WTC11 (cell line): ENCODE results near the gene WWOX. TPM values are rescaled to one million over a fixed set of nuclear protein-coding genes. Genes with fewer than 3 reads are reported as not detected.

Experiments used
- ATAC-seq: fragments of 200-7000 bp; cut with Tn5 transposase; 2 replicates; pipeline ENCODE4 v1.10.0; 2021; ENCODE audit warnings: mild to moderate bottlenecking, moderate library complexity
- CTCF ChIA-PET: fragments of 300-600 bp; sonication (Branson Sonifier 250); formaldehyde crosslinking; loops from one replicate; lab custom pipeline; 2021; ENCODE audit warnings: antibody characterized with exemption; lab: Charles Lee
- POLR2A ChIA-PET: fragments of 350-600 bp; sonication (Branson Sonifier 250); formaldehyde crosslinking; loops from one replicate; lab custom pipeline; 2021; ENCODE audit warnings: antibody characterized with exemption; lab: Charles Lee
- DNase-seq: peaks from one replicate; pipeline ENCODE4 v3.0.0; 2021; ENCODE audit warnings: low spot score
- H3K27ac Mint-ChIP-seq: 2 replicates; pipeline ENCODE4 v1.8.0; 2021; ENCODE audit warnings: mixed read lengths
- H3K27me3 Mint-ChIP-seq: 2 replicates; pipeline ENCODE4 v1.8.0; 2021; ENCODE audit warnings: low read depth, mild to moderate bottlenecking, moderate library complexity, mixed read lengths
- H3K36me3 Mint-ChIP-seq: 2 replicates; pipeline ENCODE4 v1.8.0; 2021; ENCODE audit warnings: mixed read lengths
- H3K4me1 Mint-ChIP-seq: 2 replicates; pipeline ENCODE4 v1.8.0; 2022; ENCODE audit warnings: mixed read lengths
- H3K4me3 Mint-ChIP-seq: 2 replicates; pipeline ENCODE4 v1.8.0; 2021; ENCODE audit warnings: mild to moderate bottlenecking, moderate library complexity, mixed read lengths
- H3K9me3 Mint-ChIP-seq: 2 replicates; pipeline ENCODE4 v1.8.0; 2021; ENCODE audit warnings: mixed read lengths
- FOXJ3 ChIP-seq: sonication (generic); formaldehyde crosslinking; IDR thresholded peaks from 2 replicates; pipeline ENCODE4 v1.9.0; 2021; ENCODE audit warnings: missing genetic modification reagents, mild to moderate bottlenecking, borderline replicate concordance
- KAT7 ChIP-seq: sonication (generic); formaldehyde crosslinking; IDR thresholded peaks from 2 replicates; pipeline ENCODE4 v1.8.1; 2023; ENCODE audit warnings: missing genetic modification reagents, mild to moderate bottlenecking, borderline replicate concordance
- MYBL2 ChIP-seq: sonication (generic); formaldehyde crosslinking; IDR thresholded peaks from 2 replicates; pipeline ENCODE4 v1.8.1; 2023; ENCODE audit warnings: mild to moderate bottlenecking, moderate library complexity, missing genetic modification reagents
- NR2C2 ChIP-seq: sonication (generic); formaldehyde crosslinking; IDR thresholded peaks from 2 replicates; pipeline ENCODE4 v1.8.0; 2022; ENCODE audit warnings: mild to moderate bottlenecking, missing genetic modification reagents
- NR3C1 ChIP-seq: sonication (generic); formaldehyde crosslinking; conservative IDR thresholded peaks from 2 replicates; pipeline ENCODE4 v1.8.1; 2023; ENCODE audit warnings: low read depth, mild to moderate bottlenecking, missing genetic modification reagents
- ZNF121 ChIP-seq: sonication (generic); formaldehyde crosslinking; IDR thresholded peaks from 2 replicates; pipeline ENCODE4 v1.8.0; 2023; ENCODE audit warnings: missing genetic modification reagents
- total RNA-seq: library from RNA; stranded (reverse); gene quantifications from 3 replicates; pipeline ENCODE4 v1.2.3, GENCODE V29; 2021
- TF ChIP-seq, protein P1 (sequence below): sonication (generic); formaldehyde crosslinking; IDR thresholded peaks from 2 replicates; pipeline ENCODE4 v1.8.1; 2023; ENCODE audit warnings: mild to moderate bottlenecking, missing genetic modification reagents, moderate library complexity
- TF ChIP-seq, protein P2 (sequence below): sonication (generic); formaldehyde crosslinking; IDR thresholded peaks from 2 replicates; pipeline ENCODE4 v1.8.0; 2023; ENCODE audit warnings: missing genetic modification reagents
- TF ChIP-seq, protein P3 (sequence below): sonication (generic); formaldehyde crosslinking; IDR thresholded peaks from 2 replicates; pipeline ENCODE4 v1.8.0; 2023; ENCODE audit warnings: missing genetic modification reagents, mild to moderate bottlenecking, borderline replicate concordance
- TF ChIP-seq, protein P4 (sequence below): sonication (generic); formaldehyde crosslinking; IDR thresholded peaks from 2 replicates; pipeline ENCODE4 v1.8.0; 2022; ENCODE audit warnings: mild to moderate bottlenecking, missing genetic modification reagents
- TF ChIP-seq, protein P5 (sequence below): sonication (generic); formaldehyde crosslinking; conservative IDR thresholded peaks from 2 replicates; pipeline ENCODE4 v1.8.1; 2022; ENCODE audit warnings: mild to moderate bottlenecking, missing genetic modification reagents
- TF ChIP-seq, protein P6 (sequence below): sonication (generic); formaldehyde crosslinking; IDR thresholded peaks from 2 replicates; pipeline ENCODE4 v1.8.1; 2023; ENCODE audit warnings: mild to moderate bottlenecking, missing genetic modification reagents, moderate library complexity
- TF ChIP-seq, protein P7 (sequence below): sonication (generic); formaldehyde crosslinking; IDR thresholded peaks from 2 replicates; pipeline ENCODE4 v1.8.0; 2022; ENCODE audit warnings: missing genetic modification reagents

WWOX gene
- total RNA-seq, 1 experiment from 2014 or later: 15.7 TPM

DNA sequence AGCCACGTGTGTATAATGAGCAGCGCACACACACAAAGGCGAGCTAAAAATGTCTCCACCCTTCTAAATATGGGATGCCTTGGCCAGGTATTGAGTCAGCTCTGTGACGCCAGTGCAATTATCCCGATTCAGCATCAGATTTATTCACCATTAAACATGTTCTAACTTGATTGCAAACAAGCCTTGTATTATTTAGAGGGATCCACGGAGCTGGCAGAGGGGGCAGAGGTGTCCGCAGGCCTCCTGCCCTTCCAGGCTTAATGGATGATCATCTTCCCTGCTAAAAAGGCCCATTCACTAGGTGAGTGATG is 909.4 kb downstream of the WWOX start:
- ATAC-seq (no peak), DNase-seq (no peak)
- peaks cover 3% of the 10 kb centered on the region; the same call in 1 of the 2 replicates for H3K9me3 Mint-ChIP-seq
- no peaks in the 10 kb centered on the region for H3K4me1 Mint-ChIP-seq
- ChIA-PET POLR2A (no interaction called here), CTCF (no interaction called here)
- peaks cover 4% of the 10 kb centered on the region for H3K27me3 Mint-ChIP-seq
- H3K36me3 Mint-ChIP-seq: no peaks in the 10 kb centered on the region
- no peak overlapping the region for H3K27ac Mint-ChIP-seq
- TF ChIP-seq, protein P1, sequence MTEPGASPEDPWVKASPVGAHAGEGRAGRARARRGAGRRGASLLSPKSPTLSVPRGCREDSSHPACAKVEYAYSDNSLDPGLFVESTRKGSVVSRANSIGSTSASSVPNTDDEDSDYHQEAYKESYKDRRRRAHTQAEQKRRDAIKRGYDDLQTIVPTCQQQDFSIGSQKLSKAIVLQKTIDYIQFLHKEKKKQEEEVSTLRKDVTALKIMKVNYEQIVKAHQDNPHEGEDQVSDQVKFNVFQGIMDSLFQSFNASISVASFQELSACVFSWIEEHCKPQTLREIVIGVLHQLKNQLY (CRISPR knock-in tag): no peak
- H3K4me3 Mint-ChIP-seq: no peak overlapping the region

DNA sequence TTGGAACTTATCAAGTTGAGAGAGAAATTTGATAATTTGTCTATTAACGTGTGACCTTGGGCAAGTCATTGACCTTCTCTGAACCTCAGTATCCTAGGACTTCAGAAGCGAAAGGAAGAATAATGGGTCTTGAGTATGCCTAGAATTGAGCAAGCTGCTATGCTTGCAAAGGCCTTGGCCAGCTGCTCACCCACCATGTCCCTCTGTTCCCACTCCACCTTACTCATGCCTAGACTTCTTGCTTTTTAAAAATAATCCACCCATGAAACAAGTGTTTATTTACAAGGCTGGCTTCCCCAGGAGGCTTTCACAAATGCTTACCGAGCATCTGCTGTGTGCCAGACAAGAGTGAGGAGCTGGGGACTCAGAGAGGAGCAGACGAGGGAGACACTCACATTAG is 910.4 kb downstream of the WWOX start:
- H3K4me1 Mint-ChIP-seq: no peaks in the 10 kb centered on the region
- H3K9me3 Mint-ChIP-seq: peaks cover 3% of the 10 kb centered on the region; the same call in 1 of the 2 replicates
- no peak overlapping the region for H3K27ac Mint-ChIP-seq
- no peaks in the 10 kb centered on the region; the same call in 1 of the 2 replicates for H3K27me3 Mint-ChIP-seq
- CTCF ChIA-PET: no interaction called here
- TF ChIP-seq NR3C1 (no peak), NR2C2 (CRISPR knock-in tag) (no peak), FOXJ3 (CRISPR knock-in tag) (no peak), MYBL2 (CRISPR knock-in tag) (no peak), ZNF121 (CRISPR knock-in tag) (no peak), KAT7 (CRISPR knock-in tag) (no peak)
- TF ChIP-seq, protein P2, sequence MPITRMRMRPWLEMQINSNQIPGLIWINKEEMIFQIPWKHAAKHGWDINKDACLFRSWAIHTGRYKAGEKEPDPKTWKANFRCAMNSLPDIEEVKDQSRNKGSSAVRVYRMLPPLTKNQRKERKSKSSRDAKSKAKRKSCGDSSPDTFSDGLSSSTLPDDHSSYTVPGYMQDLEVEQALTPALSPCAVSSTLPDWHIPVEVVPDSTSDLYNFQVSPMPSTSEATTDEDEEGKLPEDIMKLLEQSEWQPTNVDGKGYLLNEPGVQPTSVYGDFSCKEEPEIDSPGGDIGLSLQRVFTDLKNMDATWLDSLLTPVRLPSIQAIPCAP (CRISPR knock-in tag): no peak
- TF ChIP-seq, protein P3, sequence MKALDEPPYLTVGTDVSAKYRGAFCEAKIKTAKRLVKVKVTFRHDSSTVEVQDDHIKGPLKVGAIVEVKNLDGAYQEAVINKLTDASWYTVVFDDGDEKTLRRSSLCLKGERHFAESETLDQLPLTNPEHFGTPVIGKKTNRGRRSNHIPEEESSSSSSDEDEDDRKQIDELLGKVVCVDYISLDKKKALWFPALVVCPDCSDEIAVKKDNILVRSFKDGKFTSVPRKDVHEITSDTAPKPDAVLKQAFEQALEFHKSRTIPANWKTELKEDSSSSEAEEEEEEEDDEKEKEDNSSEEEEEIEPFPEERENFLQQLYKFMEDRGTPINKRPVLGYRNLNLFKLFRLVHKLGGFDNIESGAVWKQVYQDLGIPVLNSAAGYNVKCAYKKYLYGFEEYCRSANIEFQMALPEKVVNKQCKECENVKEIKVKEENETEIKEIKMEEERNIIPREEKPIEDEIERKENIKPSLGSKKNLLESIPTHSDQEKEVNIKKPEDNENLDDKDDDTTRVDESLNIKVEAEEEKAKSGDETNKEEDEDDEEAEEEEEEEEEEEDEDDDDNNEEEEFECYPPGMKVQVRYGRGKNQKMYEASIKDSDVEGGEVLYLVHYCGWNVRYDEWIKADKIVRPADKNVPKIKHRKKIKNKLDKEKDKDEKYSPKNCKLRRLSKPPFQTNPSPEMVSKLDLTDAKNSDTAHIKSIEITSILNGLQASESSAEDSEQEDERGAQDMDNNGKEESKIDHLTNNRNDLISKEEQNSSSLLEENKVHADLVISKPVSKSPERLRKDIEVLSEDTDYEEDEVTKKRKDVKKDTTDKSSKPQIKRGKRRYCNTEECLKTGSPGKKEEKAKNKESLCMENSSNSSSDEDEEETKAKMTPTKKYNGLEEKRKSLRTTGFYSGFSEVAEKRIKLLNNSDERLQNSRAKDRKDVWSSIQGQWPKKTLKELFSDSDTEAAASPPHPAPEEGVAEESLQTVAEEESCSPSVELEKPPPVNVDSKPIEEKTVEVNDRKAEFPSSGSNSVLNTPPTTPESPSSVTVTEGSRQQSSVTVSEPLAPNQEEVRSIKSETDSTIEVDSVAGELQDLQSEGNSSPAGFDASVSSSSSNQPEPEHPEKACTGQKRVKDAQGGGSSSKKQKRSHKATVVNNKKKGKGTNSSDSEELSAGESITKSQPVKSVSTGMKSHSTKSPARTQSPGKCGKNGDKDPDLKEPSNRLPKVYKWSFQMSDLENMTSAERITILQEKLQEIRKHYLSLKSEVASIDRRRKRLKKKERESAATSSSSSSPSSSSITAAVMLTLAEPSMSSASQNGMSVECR: no peak
- TF ChIP-seq, protein P4, sequence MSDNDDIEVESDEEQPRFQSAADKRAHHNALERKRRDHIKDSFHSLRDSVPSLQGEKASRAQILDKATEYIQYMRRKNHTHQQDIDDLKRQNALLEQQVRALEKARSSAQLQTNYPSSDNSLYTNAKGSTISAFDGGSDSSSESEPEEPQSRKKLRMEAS (CRISPR knock-in tag): no peak
- TF ChIP-seq, protein P5, sequence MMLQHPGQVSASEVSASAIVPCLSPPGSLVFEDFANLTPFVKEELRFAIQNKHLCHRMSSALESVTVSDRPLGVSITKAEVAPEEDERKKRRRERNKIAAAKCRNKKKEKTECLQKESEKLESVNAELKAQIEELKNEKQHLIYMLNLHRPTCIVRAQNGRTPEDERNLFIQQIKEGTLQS: no peak
- TF ChIP-seq, protein P6, sequence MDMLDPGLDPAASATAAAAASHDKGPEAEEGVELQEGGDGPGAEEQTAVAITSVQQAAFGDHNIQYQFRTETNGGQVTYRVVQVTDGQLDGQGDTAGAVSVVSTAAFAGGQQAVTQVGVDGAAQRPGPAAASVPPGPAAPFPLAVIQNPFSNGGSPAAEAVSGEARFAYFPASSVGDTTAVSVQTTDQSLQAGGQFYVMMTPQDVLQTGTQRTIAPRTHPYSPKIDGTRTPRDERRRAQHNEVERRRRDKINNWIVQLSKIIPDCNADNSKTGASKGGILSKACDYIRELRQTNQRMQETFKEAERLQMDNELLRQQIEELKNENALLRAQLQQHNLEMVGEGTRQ (CRISPR knock-in tag): no peak
- TF ChIP-seq, protein P7, sequence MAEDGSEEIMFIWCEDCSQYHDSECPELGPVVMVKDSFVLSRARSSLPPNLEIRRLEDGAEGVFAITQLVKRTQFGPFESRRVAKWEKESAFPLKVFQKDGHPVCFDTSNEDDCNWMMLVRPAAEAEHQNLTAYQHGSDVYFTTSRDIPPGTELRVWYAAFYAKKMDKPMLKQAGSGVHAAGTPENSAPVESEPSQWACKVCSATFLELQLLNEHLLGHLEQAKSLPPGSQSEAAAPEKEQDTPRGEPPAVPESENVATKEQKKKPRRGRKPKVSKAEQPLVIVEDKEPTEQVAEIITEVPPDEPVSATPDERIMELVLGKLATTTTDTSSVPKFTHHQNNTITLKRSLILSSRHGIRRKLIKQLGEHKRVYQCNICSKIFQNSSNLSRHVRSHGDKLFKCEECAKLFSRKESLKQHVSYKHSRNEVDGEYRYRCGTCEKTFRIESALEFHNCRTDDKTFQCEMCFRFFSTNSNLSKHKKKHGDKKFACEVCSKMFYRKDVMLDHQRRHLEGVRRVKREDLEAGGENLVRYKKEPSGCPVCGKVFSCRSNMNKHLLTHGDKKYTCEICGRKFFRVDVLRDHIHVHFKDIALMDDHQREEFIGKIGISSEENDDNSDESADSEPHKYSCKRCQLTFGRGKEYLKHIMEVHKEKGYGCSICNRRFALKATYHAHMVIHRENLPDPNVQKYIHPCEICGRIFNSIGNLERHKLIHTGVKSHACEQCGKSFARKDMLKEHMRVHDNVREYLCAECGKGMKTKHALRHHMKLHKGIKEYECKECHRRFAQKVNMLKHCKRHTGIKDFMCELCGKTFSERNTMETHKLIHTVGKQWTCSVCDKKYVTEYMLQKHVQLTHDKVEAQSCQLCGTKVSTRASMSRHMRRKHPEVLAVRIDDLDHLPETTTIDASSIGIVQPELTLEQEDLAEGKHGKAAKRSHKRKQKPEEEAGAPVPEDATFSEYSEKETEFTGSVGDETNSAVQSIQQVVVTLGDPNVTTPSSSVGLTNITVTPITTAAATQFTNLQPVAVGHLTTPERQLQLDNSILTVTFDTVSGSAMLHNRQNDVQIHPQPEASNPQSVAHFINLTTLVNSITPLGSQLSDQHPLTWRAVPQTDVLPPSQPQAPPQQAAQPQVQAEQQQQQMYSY: no peak
- TF ChIP-seq, all 79 proteins: peak for 0
- Mint-ChIP-seq H3K4me3 (no peak overlapping the region), H3K36me3 (no peaks in the 10 kb centered on the region)
- DNase-seq (no peak), ATAC-seq (no peak)
- POLR2A ChIA-PET: no interaction called here
